Adrenal gland (tissue), 5 donors: ENCODE measurements around the gene TBC1D16.

Experiments
- CTCF ChIP-seq, 6 experiments: fragments of 450-650 bp in 4 of 6; fragments of 200-600 bp in 2 of 6; sonication (generic) in 1 of 6; IDR thresholded peaks; 1 replicate in 5 of 6; 2 replicates in 1 of 6; pipeline versions ENCODE4 v1.5.1 to v1.8.0; 2016 to 2021; ENCODE audit warnings: antibody characterized with exemption in 6 of 6, mild to moderate bottlenecking in 2 of 6, moderate library complexity in 1 of 6
- POLR2A ChIP-seq, 2 donors: fragments of 450-650 bp; IDR thresholded peaks; one replicate each; pipeline ENCODE4 v1.6.1; 2017; ENCODE audit warnings: antibody characterized with exemption in 2 of 2, mild to moderate bottlenecking in 2 of 2, moderate library complexity in 1 of 2
- donor health status: DM: no; HTN: no; CAD: no.

GRCh38 chr17:79890706-79891105, 145.0 kb downstream of the TBC1D16 start:
- TF ChIP-seq CTCF (IDR thresholded peaks at IDR 0.05) (no peak), POLR2A (IDR thresholded peaks at IDR 0.05) (no peak)
